ENCODE measurements around the gene ABI1.

ABI1 gene

DNA sequence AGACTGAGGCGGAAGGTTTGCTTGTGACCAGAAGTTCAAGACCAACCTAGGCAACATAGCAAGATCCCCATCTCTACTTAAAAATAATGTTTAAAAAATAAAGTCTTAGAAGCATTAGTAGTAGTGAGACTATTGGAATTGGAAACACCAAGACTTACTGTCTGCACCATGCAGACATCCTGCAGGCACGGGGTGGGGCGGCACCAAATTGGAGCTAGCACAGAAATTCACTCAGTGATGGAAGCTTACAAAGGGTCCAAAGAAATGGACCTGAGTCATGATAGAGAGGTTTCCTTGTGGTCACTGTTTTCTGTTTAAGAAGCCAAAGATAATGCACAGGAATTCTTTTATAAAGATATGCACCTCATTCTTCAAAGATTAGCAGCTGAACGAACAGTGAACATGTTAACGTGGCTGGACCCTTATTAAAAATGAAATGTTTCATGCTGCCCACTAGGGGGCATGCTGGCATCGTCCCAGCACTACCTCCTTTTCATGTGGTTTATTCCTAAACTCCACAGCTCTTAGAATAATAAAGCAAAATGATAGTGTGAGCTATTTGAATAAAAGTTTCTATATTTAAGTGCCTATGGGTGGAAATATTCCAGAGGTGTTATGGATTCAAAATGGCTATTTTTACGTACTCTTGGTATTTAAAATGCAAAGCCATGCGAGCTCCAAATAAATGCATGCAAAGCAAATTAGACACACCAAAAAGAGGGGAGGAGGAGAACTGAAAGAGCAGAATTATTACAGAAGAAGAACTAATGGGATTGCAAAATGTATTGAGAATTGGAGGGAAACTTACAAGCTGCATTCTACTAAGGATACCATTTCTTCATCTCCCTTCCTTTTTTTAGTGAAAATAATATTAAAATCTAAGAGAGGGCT, 134.7 kb downstream of the ABI1 start:
- in situ Hi-C loops (cut with HindIII; ENCODE audit: low sequenced_read_pairs) = no loop called here

DNA sequence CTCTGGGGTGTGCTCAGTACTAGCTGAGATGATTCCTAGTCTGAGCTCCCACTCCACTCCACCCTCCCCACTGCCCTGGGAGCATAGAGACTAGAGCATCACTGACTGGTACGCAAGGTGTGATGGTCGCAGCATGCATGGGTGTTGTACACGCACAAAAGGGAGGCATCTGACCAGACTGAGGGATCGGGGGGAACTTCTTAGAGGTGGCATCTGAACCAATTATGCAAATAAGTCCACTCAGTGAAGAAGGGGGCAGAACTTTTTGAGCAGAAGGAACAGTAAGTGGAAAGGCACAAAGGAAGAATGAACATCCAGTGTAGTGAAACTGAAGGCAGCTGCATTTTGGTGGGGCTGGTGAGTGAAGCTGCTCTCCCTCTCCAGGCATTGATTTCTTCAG, 137.7 kb downstream of the ABI1 start:
- in situ Hi-C loops (cut with HindIII; ENCODE audit: low sequenced_read_pairs) = no loop called here

DNA sequence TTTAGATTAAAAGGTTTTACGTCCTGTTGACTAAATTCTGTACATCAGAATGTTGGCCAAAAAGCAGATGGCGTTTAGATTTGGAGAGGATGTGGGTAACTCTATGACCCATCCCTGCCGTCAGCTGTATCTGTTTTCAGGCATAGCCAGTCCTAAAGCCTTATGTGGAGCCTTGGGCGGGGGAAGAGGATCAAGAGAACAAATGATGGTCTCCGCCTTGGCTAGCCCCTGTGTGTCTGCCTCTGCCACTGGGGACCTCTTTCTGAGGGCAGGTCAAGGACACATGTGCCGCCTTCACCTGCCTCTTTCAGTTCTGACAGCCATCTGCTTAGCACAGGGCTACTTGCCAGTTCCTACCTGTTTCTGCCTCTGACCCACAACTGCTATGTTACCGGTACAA, 139.2 kb downstream of the ABI1 start:
- in situ Hi-C loops (cut with HindIII; ENCODE audit: low sequenced_read_pairs) = no loop called here

DNA sequence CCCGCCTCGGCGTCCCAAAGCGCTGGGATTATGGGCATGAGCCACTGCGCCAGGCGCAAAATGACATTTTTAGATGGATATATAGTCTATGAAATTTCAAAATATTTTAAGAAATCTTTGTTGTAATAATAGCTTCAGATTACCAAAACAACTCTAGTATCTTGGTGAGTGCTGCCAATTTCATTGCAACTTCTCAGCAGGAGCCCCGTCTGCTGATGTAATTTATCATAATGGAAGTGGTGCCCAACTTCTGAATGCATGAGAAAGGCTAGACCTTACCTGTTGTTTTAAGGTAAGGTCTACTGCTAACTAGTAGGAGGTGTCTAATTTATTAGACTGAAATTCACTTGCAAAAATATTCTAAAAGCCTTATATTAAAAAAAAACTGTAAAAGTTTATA, 143.3 kb downstream of the ABI1 start:
- in situ Hi-C loops (cut with HindIII; ENCODE audit: low sequenced_read_pairs) = no loop called here

DNA sequence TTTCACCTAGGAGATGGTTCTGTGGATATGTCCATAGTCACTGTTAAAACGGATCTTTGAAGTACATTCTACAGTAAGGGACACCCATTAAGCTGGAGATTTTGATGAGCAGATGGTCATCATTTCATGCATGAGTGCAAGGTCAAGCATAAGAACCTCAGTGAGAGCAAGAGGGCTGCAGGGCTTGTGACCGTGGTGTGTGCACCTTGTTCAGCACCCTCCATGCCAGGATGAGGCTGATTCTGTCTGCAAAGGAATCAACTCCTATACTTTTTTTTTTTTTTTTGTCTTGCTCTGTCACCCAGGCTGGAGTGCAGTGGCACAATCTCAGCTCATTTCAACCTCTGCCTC, 145.6 kb downstream of the ABI1 start:
- in situ Hi-C loops (cut with HindIII; ENCODE audit: low sequenced_read_pairs) = no loop called here

DNA sequence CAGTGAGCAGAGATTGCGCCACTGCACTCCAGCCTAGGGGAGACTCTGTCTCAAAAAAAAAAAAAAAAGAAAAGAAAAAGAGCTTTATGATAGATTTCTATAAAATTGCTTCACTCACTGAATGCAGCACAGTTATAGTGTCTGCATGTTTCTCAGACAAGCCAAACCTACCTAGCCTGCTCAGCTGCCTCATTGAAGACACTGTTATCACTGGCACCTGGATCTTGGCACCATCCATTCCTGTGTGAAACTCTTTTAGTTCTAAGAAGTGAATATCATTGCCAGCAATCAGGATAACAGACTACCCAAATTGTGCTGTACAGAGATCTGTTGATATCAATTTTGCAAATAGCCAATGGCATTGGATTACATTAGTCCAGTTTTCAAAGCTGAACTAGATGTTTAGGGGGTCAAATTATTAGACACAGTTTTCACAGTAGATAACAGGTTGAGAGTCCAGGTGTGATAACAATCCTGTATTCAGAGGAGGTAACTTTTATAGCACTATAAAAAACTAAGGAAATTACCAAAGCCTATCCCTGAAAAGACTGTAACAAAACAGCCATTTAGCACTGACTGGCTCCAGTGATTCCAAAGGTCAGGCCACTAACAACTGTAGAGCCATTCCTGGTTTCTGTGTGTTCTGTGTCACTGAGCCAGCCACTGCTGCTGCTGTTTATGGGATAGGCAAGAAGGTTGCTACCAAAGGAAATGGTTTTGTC, 146.2 kb downstream of the ABI1 start:
- in situ Hi-C loops (cut with HindIII; ENCODE audit: low sequenced_read_pairs) = no loop called here

DNA sequence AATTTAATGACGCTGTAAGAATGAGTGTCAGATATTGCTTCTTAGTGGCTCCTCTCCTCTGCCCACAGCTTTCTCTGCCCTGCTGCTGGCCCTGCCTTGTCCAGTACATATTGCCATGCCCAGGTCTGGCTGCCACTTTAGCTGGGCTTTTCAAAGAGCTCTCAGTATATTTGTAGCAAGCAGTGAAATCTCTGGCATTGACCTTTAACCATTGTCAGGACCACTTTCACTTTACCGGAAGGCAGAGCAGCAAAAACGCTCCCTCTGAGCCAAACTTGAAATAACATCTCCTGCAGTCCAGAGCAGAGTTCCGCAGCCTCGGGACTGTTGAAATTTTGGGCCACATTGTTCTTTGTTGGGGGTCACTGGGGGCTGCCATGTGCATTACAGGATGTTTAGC, 149.4 kb downstream of the ABI1 start:
- in situ Hi-C loops (cut with HindIII; ENCODE audit: low sequenced_read_pairs) = no loop called here

DNA sequence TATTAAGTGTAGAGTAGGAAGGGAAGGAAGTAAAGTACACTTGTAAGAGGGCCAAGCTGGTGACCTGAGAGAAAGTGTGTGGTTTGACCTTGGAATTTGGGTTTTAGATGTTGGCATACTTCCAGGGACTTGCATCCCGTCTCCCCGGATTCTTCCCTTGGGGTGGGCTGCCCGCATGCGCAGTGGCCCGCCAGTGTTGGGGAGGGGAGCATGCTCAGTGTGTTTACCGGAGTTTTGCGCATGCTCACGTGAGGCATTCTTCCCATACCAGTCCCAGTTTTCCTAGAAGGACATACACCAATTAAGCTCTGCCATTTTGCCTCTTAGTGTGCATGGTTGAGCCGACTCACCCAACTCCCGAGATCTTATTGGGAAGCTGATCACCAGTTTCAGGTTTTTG, 153.8 kb downstream of the ABI1 start:
- in situ Hi-C loops (cut with HindIII; ENCODE audit: low sequenced_read_pairs) = no loop called here

DNA sequence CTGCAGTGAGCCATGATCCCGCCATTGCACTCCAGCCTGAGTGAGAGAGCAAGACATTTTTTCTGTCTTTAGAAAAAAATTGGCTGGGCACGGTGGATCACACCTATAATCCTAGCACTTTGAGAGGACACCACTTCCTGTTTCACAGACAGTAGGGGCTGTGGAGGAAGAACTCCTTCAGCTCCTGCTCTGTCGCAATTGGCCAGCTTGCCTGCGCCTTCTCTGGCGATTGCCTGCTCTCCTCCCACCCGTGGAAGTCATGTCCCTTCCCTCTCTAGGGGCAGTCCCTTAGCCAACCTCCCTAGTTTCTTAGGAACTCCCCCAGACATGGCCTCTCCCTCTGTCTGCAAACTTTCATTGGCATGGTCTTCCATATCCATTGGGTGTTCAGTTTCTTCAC, 154.6 kb downstream of the ABI1 start:
- in situ Hi-C loops (cut with HindIII; ENCODE audit: low sequenced_read_pairs) = no loop called here

DNA sequence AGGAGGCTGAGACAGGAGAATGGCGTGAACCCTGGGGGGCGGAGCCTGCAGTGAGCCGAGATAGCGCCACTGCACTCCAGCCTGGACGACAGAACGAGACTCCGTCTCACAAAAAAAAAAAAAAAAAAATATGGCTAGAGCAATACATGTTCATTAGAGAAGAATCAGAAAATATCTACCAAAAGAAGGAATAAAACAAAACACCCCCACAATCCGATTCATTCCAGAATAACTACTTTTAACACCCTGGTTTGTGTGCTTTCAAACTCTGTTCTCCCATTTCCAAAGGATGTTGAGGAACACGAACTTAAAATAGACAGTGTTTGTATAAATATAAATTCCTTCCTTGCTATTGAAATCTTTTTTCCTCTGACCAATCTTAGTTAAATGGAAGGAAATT, 156.8 kb downstream of the ABI1 start:
- in situ Hi-C loops (cut with HindIII; ENCODE audit: low sequenced_read_pairs) = no loop called here

DNA sequence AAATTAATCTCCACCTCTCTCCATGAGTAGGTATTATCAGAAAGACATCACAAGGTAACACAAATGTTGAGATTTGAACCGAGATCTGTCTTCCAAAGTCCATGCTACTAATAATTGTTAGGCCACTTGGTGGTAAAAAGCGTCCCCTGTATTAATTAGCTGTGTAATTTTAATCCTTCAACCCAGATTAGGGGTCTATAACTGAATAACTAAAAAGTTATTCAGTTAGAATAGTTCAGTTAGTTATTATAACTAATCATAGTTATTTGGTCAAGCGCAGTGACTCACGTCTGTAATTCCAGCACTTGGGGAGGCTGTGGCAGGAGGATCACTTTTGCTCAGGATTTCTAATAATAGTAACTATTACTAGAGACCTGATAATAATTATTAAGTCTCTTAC, 157.7 kb downstream of the ABI1 start:
- in situ Hi-C loops (cut with HindIII; ENCODE audit: low sequenced_read_pairs) = no loop called here

DNA sequence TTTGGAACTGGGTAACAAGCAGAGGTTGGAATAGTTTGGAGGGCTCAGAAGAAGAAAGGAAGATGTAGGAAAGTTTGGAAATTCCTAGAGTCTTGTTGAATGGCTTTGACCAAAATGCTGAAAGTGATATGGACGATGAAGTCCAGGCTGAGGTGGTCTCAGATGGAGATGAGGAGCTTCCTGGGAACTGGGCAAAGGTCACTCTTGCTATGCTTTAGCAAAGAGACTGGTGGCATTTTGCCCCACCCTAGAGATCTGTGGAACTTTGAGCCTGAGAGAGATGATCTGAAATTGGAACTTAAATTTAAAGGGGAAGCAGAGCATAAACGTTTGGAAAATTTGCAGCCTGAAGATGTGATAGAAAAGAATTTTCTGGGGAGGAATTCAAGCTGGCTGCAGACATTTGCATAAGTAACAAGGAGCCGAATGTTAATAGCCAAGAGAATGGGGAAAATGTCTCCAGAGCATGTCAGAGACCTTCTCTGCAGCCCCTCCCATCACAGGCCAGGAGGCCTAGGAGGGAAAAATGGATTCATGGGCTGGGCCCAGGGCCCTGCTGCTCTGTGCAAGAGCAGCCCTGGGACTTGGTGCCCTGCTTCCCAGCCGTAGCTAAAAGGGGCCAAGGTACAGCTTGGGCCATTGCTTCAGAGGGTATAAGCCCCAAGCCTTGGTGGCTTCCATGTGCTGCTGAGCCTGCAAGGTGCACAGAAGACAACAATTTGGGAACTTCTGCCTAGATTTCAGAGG, 159.7 kb downstream of the ABI1 start:
- in situ Hi-C loops (cut with HindIII; ENCODE audit: low sequenced_read_pairs) = no loop called here

DNA sequence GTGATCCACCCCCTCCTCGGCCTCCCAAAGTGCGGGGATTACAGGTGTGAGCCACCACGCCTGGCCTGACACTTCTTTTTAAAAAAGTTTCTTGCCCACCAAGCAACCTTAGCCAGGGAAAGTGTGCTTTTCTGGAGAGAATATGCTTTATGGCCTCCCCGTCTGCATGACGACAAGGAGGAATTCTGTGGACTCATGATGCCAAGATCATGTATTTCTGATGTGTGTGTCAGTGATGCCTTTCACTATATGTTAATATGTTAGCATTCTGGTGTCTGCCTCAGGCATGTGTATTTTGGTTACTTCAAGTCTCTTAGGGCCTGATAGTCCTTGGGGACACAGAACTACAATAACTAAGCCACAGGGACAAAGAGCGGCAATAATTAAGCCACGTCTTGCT, 161.1 kb downstream of the ABI1 start:
- in situ Hi-C loops (cut with HindIII; ENCODE audit: low sequenced_read_pairs) = no loop called here

DNA sequence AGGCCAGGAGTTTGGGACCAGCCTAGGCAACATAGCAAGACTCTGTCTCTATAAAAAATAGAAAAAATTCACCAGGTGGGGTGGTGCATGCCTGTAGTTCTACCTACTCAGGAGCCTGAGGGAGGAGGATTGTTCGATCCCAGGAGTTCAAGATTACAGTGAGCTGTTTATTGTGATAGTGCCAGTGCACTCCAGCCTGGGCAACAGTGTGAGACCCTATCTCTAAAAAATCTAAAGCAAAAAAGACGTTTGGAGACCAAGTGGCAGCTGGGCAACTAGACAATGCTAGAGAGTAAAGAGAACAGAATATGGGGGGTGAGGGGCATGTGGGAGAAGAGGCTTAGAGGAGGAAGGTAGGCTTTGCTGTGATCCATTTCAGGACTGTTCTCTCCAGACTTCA, 161.8 kb downstream of the ABI1 start:
- in situ Hi-C loops (cut with HindIII; ENCODE audit: low sequenced_read_pairs) = no loop called here

DNA sequence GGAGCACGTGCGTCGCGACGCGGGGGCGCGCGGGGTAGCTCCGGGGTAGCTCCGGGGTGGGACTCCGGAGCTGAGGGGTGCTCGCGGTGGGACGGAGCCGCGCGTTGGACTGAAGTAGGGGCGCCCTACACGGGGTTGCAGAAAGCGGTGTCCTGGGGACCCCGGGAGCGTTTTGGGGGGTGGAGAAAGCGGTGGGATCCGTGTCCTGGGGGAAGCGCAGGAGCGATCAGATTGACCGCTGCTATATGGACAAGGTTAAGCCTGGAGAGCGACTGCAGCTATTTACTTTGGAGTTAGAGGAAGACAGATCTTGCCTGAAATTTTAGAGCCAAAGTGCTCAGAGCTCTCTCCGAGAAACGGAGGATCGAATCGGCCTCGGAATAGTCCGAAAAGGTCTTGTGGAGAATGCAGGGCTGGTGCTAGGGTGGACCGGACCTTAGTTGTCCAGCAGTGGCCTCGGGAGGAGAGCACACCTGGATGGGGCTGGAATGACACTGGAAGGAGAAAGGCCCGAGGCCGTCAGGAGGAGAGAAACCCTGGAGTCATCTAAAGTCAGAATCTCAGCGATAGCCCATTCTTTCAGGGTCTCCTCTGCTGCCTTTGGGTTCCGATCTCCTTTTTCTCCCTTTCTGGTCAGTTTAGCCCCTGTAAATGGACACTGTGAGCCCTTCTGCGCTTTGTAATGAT, 162.7 kb downstream of the ABI1 start:
- in situ Hi-C loops (cut with HindIII; ENCODE audit: low sequenced_read_pairs) = no loop called here

DNA sequence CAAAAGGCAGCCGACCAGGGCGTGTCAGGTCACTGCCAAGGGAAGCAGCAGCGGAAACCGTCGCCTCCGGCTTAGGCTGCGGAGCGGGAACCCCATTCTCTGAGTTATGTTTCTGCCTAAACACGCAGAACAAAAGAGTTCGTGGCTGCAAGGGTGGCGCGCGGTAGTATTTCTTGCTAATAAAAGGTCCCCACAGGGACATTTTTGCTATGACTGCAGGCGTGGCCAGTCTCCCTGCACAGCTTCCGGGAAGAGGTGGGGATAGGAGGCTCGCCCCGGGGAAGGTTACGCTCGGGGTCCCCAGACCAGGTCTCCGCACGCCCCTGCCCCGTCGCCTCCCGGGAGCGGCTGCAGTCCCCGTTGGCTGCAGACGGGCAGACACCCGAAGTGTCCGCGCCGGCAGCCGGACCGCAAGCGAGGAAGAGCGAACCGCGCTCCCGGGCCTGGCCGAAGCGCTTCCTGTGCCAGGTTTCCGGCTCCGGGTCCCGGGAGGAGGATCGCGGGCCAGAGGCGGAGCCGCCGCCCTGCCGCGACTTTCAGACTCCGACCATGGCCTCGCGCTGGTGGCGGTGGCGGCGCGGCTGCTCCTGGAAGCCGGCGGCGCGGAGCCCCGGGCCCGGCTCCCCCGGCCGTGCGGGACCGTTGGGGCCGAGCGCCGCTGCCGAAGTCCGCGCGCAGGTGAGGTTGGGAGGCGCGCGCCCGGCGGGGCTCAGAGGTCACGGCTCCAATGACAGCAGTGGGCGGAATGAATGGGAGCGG, 163.4 kb downstream of the ABI1 start, which contains the start of gene PDSS1:
Gene PDSS1 (plus strand): TSS at position 539 of the 759 bp plus-strand sequence. CDS start 11 bp downstream, at position 550.
- in situ Hi-C loops (cut with HindIII; ENCODE audit: low sequenced_read_pairs) = no loop called here

DNA sequence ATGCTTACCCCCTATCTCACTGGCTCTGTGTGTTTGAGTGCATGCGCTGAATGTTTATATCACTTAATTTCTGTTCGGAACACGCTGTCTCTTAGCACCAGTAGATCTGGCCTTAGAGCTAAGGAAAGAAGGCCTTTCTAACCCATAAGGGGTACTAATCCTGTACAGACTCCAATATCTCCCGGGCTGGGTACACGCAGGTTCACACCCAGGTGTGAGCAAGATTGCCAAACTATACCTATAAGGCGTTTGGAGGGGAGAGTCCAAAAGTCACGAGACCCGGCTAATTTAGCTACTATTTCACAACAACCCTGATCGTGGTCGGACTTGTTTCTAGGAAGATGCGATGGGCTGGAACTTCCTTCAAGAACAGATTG, 164.0 kb downstream of the ABI1 start:
- in situ Hi-C loops (cut with HindIII; ENCODE audit: low sequenced_read_pairs) = no loop called here
